ENCODE measurements around the gene HRNR.
"Not testable (repeated sequence)": the region's sequence is repeated elsewhere in the genome, so short reads cannot be mapped to it uniquely, and the experiment has no call there.

GRCh38 chr1:152214911-152215310, 9.1 kb downstream of the HRNR start:
- TF ChIP-seq CTCF, POLR2AphosphoS5, EP300, POLR2A (IDR thresholded peaks at IDR 0.05): not testable (repeated sequence)
